Right lobe of liver (tissue), 4 donors: Measurements from ENCODE around the gene ACOX3.

Source experiments
- CTCF ChIP-seq, 4 donors: fragments of 200-600 bp in 3 of 4; fragments of 450-650 bp in 1 of 4; IDR thresholded peaks; one replicate each; pipeline versions ENCODE4 v1.5.1 to v1.8.0; 2016 to 2022; ENCODE audit warnings: antibody characterized with exemption in 4 of 4, mild to moderate bottlenecking in 2 of 4
- POLR2A ChIP-seq: fragments of 450-650 bp; IDR thresholded peaks from one replicate; pipeline ENCODE4 v1.6.1; 2017; ENCODE audit warnings: antibody characterized with exemption, mild to moderate bottlenecking
- donor health status: DM: no; HTN: no; CAD: no.
- donor health status: DM: no; HTN: no; CAD: no.
- donor health status: DM: no; HTN: yes; CAD: no.

- TF ChIP-seq POLR2A (no peak), CTCF (IDR thresholded peaks at IDR 0.05) (no peak)
Observed at GRCh38 chr4:8370835-8371595, 69.5 kb downstream of the ACOX3 start.
